ENCODE results near the gene KCTD1. TPM values are rescaled to one million over a fixed set of nuclear protein-coding genes. Genes with fewer than 3 reads are reported as not detected.
A peak's percentile ranks its signal among the peaks of the same experiment; 100 is the strongest.

The KCTD1 gene
- total RNA-seq, 6 experiments from 2014 or later, result 14.7 to 18.5 (median 17.7) TPM

DNA sequence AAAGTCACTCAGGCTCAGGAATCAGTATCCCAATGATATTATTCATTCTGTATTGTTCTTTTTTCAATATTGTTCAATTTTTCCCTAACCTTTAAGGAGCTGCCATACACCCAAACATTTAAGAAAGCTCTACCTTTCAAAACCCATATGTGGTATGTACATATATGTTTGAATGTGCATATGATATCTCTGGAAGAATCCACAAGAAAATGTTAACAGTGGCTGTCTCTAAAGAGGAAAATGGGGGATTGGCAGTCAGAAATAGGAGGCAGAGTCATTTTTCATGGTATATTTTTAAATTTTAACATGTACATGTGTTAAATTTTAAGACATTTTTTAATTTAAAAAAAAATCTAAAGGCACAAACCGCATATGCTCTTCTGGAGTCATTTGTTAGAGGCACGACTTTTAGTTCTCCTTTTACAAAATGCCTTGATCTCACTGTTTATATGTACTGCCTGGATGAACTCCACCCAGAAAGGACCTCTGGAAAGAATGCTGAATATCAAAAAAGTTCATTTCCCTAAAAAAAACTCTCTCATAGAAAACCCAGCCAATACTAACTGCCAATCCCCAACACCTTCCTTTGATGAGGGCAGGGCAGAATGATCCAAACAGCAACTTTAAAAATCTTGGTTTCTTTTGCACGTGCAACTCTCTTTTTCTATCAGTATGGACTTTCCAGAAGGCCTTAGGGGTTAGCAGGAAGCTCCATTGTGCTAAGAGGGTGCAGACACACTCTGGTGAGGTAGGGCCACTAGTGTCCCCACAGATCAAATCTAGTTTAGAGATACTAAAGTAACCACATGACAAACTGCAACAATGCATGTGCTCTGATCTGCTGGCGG, 23.6 kb downstream of the KCTD1 start:
- Mint-ChIP-seq H3K36me3 (ENCODE audit: low read depth) (no peaks in the 10 kb centered on the region), H3K27me3 (ENCODE audit: insufficient read depth) (no peaks in the 10 kb centered on the region; the same call in 1 of the 2 replicates), H3K9me3 (no peaks in the 10 kb centered on the region), H3K27ac (no peak overlapping the region), H3K4me1 (ENCODE audit: low read depth) (peaks cover 19% of the 10 kb centered on the region; the same call in 1 of the 2 replicates), H3K4me3 (no peak overlapping the region)
- TF ChIP-seq, protein P1, sequence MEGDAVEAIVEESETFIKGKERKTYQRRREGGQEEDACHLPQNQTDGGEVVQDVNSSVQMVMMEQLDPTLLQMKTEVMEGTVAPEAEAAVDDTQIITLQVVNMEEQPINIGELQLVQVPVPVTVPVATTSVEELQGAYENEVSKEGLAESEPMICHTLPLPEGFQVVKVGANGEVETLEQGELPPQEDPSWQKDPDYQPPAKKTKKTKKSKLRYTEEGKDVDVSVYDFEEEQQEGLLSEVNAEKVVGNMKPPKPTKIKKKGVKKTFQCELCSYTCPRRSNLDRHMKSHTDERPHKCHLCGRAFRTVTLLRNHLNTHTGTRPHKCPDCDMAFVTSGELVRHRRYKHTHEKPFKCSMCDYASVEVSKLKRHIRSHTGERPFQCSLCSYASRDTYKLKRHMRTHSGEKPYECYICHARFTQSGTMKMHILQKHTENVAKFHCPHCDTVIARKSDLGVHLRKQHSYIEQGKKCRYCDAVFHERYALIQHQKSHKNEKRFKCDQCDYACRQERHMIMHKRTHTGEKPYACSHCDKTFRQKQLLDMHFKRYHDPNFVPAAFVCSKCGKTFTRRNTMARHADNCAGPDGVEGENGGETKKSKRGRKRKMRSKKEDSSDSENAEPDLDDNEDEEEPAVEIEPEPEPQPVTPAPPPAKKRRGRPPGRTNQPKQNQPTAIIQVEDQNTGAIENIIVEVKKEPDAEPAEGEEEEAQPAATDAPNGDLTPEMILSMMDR (IDR thresholded peaks at IDR 0.05), result no peak
- no peak for DNase-seq

DNA sequence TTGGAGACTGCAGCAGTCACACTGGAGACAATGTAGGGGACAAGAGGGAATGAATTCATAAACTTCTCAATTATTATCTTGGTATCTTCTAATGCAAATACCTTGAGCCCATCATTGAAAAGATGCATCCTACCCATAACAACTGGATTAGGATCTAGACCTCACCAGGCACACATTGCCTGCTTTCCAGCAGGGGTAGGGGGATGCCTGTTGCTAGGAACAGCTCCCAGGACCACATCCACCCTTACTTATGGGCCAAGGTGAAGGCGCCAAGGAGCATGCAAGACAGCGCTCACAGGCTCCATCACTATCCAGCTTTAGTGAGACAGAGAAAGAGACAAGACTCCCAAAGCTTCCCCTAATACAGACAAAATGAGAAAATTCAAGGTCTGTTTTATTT, 24.4 kb downstream of the KCTD1 start:
- no peaks in the 10 kb centered on the region; the same call in 1 of the 2 replicates for H3K27me3 Mint-ChIP-seq (ENCODE audit: insufficient read depth)
- H3K4me1 Mint-ChIP-seq (ENCODE audit: low read depth), result peaks cover 25% of the 10 kb centered on the region
- no peaks in the 10 kb centered on the region for H3K36me3 Mint-ChIP-seq (ENCODE audit: low read depth)
- H3K9me3 Mint-ChIP-seq, result no peaks in the 10 kb centered on the region
- no peak overlapping the region for H3K27ac Mint-ChIP-seq
- DNase-seq, result no peak
- TF ChIP-seq, protein P1 (IDR thresholded peaks at IDR 0.05), result no peak
- no peak overlapping the region for H3K4me3 Mint-ChIP-seq

GRCh38 chr18:26521617-26522016, 26.7 kb downstream of the KCTD1 start:
- Mint-ChIP-seq H3K27ac (no peak overlapping the region), H3K4me1 (ENCODE audit: low read depth) (peaks cover 33% of the 10 kb centered on the region), H3K9me3 (no peaks in the 10 kb centered on the region), H3K27me3 (ENCODE audit: insufficient read depth) (no peaks in the 10 kb centered on the region; the same call in 1 of the 2 replicates), H3K4me3 (no peak overlapping the region), H3K36me3 (ENCODE audit: low read depth) (no peaks in the 10 kb centered on the region)
- TF ChIP-seq, protein P1 (IDR thresholded peaks at IDR 0.05), result no peak
- no peak for DNase-seq

GRCh38 chr18:26520974-26521373, 27.4 kb downstream of the KCTD1 start:
- H3K4me3 Mint-ChIP-seq, result no peak overlapping the region
- H3K4me1 Mint-ChIP-seq (ENCODE audit: low read depth), result peaks cover 33% of the 10 kb centered on the region
- no peaks in the 10 kb centered on the region for H3K9me3 Mint-ChIP-seq
- no peaks in the 10 kb centered on the region for H3K36me3 Mint-ChIP-seq (ENCODE audit: low read depth)
- H3K27me3 Mint-ChIP-seq (ENCODE audit: insufficient read depth), result no peaks in the 10 kb centered on the region; the same call in 1 of the 2 replicates
- TF ChIP-seq, protein P1 (IDR thresholded peaks at IDR 0.05), result no peak
- H3K27ac Mint-ChIP-seq, result no peak overlapping the region
- DNase-seq, result no peak

GRCh38 chr18:26519114-26519513, 29.2 kb downstream of the KCTD1 start:
- DNase-seq, result peak; percentile 5
- TF ChIP-seq, protein P1 (IDR thresholded peaks at IDR 0.05), result no peak
- H3K27me3 Mint-ChIP-seq (ENCODE audit: insufficient read depth), result no peaks in the 10 kb centered on the region; the same call in 1 of the 2 replicates
- no peak overlapping the region for H3K4me3 Mint-ChIP-seq
- H3K27ac Mint-ChIP-seq, result no peak overlapping the region
- H3K4me1 Mint-ChIP-seq (ENCODE audit: low read depth), result peaks cover 35% of the 10 kb centered on the region
- H3K9me3 Mint-ChIP-seq, result no peaks in the 10 kb centered on the region
- no peaks in the 10 kb centered on the region for H3K36me3 Mint-ChIP-seq (ENCODE audit: low read depth)
